ENCODE results near the gene AHNAK.

DNA sequence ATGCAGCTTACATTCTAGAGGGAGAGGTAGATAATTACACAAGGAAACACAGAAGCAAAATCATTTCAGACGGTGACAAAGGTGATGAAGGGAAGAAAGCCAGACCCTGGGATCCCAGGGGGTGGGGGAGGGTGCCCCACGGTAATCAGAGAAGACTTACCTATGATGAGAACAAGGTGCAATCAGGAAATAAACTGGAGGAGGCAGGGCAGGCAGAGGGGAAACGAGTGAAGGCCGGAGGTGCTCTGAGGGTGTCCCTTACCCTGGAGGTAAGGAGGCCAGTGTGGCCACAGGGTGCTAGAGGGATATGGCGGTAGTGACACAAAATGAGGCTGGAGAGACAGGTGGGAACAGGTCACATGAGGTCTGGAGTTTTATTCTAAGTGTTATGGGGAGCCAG is 141.7 kb downstream of the AHNAK start:
- TF ChIP-seq MAFK (IDR thresholded peaks at IDR 0.05; ENCODE audit: partially characterized antibody), result no peak
- TF ChIP-seq PHF8 (IDR thresholded peaks at IDR 0.05; ENCODE audit: borderline replicate concordance, low read depth), result no peak
- TF ChIP-seq, protein P1, sequence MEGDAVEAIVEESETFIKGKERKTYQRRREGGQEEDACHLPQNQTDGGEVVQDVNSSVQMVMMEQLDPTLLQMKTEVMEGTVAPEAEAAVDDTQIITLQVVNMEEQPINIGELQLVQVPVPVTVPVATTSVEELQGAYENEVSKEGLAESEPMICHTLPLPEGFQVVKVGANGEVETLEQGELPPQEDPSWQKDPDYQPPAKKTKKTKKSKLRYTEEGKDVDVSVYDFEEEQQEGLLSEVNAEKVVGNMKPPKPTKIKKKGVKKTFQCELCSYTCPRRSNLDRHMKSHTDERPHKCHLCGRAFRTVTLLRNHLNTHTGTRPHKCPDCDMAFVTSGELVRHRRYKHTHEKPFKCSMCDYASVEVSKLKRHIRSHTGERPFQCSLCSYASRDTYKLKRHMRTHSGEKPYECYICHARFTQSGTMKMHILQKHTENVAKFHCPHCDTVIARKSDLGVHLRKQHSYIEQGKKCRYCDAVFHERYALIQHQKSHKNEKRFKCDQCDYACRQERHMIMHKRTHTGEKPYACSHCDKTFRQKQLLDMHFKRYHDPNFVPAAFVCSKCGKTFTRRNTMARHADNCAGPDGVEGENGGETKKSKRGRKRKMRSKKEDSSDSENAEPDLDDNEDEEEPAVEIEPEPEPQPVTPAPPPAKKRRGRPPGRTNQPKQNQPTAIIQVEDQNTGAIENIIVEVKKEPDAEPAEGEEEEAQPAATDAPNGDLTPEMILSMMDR (IDR thresholded peaks at IDR 0.05), result no peak
- no peak for TF ChIP-seq EP300 (IDR thresholded peaks at IDR 0.05)
- TF ChIP-seq RNF2 (IDR thresholded peaks at IDR 0.05; ENCODE audit: borderline replicate concordance, low read depth), result no peak
- TF ChIP-seq POLR2A (IDR thresholded peaks at IDR 0.05; ENCODE audit: low read length), result no peak
- no peak for TF ChIP-seq CHD2 (IDR thresholded peaks at IDR 0.05; ENCODE audit: low read length, partially characterized antibody)

Measured in A549 (cell line).